Measurements from ENCODE around the gene TAS1R3.
"Not testable (repeated sequence)": the region's sequence is repeated elsewhere in the genome, so short reads cannot be mapped to it uniquely, and the experiment has no call there.

TAS1R3 gene

GRCh38 chr1:1309251-1310108, 21.6 kb upstream of the TAS1R3 start:
- no peak for FAIRE-seq

GRCh38 chr1:1310109-1310385, 21.0 kb upstream of the TAS1R3 start:
- no peak for FAIRE-seq

GRCh38 chr1:1310476-1311053, 20.5 kb upstream of the TAS1R3 start:
- no peak for FAIRE-seq

GRCh38 chr1:1311107-1312104, 19.7 kb upstream of the TAS1R3 start:
- FAIRE-seq, result no peak

GRCh38 chr1:1312450-1313314, 18.4 kb upstream of the TAS1R3 start:
- no peak for FAIRE-seq

GRCh38 chr1:1313500-1314236, 17.4 kb upstream of the TAS1R3 start:
- FAIRE-seq, result no peak

- FAIRE-seq, result no peak
These were observed 16.9 kb upstream of the TAS1R3 start for GRCh38 chr1:1314237-1314586.

GRCh38 chr1:1314678-1315335, 16.3 kb upstream of the TAS1R3 start:
- FAIRE-seq, result no peak

- no peak for FAIRE-seq
These were observed 15.6 kb upstream of the TAS1R3 start for GRCh38 chr1:1315435-1315954.

- FAIRE-seq, result not testable (repeated sequence)
These were observed 14.9 kb upstream of the TAS1R3 start for GRCh38 chr1:1316199-1316598.

- FAIRE-seq, result no peak
These were observed 13.7 kb upstream of the TAS1R3 start for GRCh38 chr1:1317420-1317819.

- FAIRE-seq, result no peak
These were observed 12.9 kb upstream of the TAS1R3 start for GRCh38 chr1:1318131-1318652.

GRCh38 chr1:1318777-1319645, 12.1 kb upstream of the TAS1R3 start:
- FAIRE-seq, result no peak

- FAIRE-seq, result no peak
These were observed 11.5 kb upstream of the TAS1R3 start for GRCh38 chr1:1319646-1319941.

GRCh38 chr1:1320666-1321448, 10.2 kb upstream of the TAS1R3 start:
- FAIRE-seq, result no peak

- FAIRE-seq, result no peak
These were observed 9.6 kb upstream of the TAS1R3 start for GRCh38 chr1:1321477-1321876.

GRCh38 chr1:1322418-1322817, 8.7 kb upstream of the TAS1R3 start:
- FAIRE-seq, result no peak

- no peak for FAIRE-seq
These were observed 8.1 kb upstream of the TAS1R3 start for GRCh38 chr1:1322952-1323351.

GRCh38 chr1:1324084-1324523, 7.0 kb upstream of the TAS1R3 start:
- no peak for FAIRE-seq
